Measurements from ENCODE around the gene PCSK6. TPM values are rescaled to one million over a fixed set of nuclear protein-coding genes. Genes with fewer than 3 reads are reported as not detected.

PCSK6 gene
- total and polyA plus RNA-seq, 2 experiments from 2014 or later = 0.38 TPM; not detected in 1

GRCh38 chr15:101476756-101477155, 12.8 kb downstream of the PCSK6 start:
- Histone ChIP-seq H3K36me3 (ENCODE audit: low read depth) (no peaks in the 10 kb centered on the region), H3K4me3 (no peak overlapping the region), H3K4me1 (ENCODE audit: insufficient read depth) (no peaks in the 10 kb centered on the region), H3F3A (ENCODE audit: insufficient read depth) (no peaks in the 10 kb centered on the region), H4K20me1 (ENCODE audit: insufficient read depth) (no peaks in the 10 kb centered on the region), H3K27ac (no peak overlapping the region), H3K9me2 (ENCODE audit: insufficient read depth) (no peaks in the 10 kb centered on the region), H3K4me2 (ENCODE audit: unreplicated experiment) (no peak overlapping the region), H3K27me3 (replicated peaks; ENCODE audit: insufficient read depth) (peaks cover 4% of the 10 kb centered on the region; the same call in 1 of the 2 replicates), H3K79me2 (ENCODE audit: insufficient read depth) (no peaks in the 10 kb centered on the region), H3K9ac (no peak overlapping the region), H3K9me3 (ENCODE audit: low read depth) (no peaks in the 10 kb centered on the region), H2AFZ (no peak overlapping the region)
- no peak for DNase-seq
- TF ChIP-seq EZH2phosphoT487 (IDR thresholded peaks at IDR 0.05; ENCODE audit: insufficient read depth, low read depth) (no peak), EZH2 (IDR thresholded peaks at IDR 0.05; ENCODE audit: insufficient read depth, poor library complexity, severe bottlenecking) (no peak)
- in situ Hi-C loops (cut with MboI) = no loop called here
- 61 to 64% methylated on average over 10 of the region's 10 CpGs for whole genome bisulfite sequencing, 2 experiments (ENCODE audit: low coverage in 1 of 2, low lambda C conversion rate in 2 of 2, missing lambda C conversion rate in 2 of 2)

DNA sequence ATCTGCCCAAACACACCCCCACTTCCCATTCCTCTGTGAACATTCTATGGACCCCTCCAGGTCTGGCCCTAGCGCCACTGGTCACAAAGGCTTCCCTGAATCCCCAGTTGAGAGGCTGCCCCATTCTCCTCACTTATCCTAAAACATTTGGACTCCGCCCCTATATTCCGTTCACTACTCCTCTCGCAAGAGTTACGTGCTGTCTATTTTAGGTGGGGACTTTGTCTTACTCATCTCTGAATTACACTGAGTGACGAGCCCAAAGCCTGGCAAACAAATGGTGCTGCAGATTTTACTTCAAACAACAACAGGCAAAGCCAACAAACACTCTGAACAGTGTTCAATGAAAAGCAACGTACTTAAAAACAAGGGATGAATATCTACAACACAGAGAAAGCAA, 14.5 kb downstream of the PCSK6 start:
- 63 to 64% methylated on average over 7 of the region's 7 CpGs for WGBS, 2 experiments (ENCODE audit: low coverage in 1 of 2, low lambda C conversion rate in 2 of 2, missing lambda C conversion rate in 2 of 2)

DNA sequence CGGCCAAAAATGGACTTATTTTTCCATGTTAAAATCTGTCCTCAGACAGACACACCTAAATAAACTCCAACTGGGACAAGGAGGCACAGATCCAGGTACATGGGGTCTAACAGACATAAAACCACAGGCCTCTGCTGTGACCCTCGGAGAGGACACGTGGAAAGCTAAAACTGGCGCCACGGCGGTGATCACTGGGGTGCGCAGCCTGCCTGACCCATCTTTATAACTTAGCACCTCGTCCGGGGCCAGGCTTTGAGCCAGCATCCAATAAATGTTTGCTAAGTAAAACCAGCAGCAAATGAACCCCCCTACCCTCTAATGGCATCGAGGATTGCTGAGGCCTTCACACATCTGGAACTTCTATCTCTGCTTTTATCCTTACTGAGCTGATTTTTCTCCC, 15.3 kb downstream of the PCSK6 start:
- no peak overlapping the region for H3K27ac ChIP-seq
- no peak for DNase-seq
- no peaks in the 10 kb centered on the region for H3K36me3 ChIP-seq (ENCODE audit: low read depth)
- TF ChIP-seq EZH2 (IDR thresholded peaks at IDR 0.05; ENCODE audit: insufficient read depth, poor library complexity, severe bottlenecking) (no peak), EZH2phosphoT487 (IDR thresholded peaks at IDR 0.05; ENCODE audit: insufficient read depth, low read depth) (no peak)
- H3K9me3 ChIP-seq (ENCODE audit: low read depth) = no peaks in the 10 kb centered on the region
- no peaks in the 10 kb centered on the region for H3K9me2 ChIP-seq (ENCODE audit: insufficient read depth)
- WGBS, 2 experiments (ENCODE audit: low coverage in 1 of 2, low lambda C conversion rate in 2 of 2, missing lambda C conversion rate in 2 of 2) = 75 to 77% methylated on average over 10 of the region's 10 CpGs
- H3K4me3 ChIP-seq = no peak overlapping the region
- H4K20me1 ChIP-seq (ENCODE audit: insufficient read depth) = no peaks in the 10 kb centered on the region
- H3K4me2 ChIP-seq (ENCODE audit: unreplicated experiment) = no peak overlapping the region
- H2AFZ ChIP-seq = no peak overlapping the region
- no peaks in the 10 kb centered on the region for H3F3A ChIP-seq (ENCODE audit: insufficient read depth)
- no peak overlapping the region for H3K9ac ChIP-seq
- in situ Hi-C loops (cut with MboI) = no loop called here
- H3K79me2 ChIP-seq (ENCODE audit: insufficient read depth) = no peaks in the 10 kb centered on the region
- no peaks in the 10 kb centered on the region for H3K4me1 ChIP-seq (ENCODE audit: insufficient read depth)
- peaks cover 8% of the 10 kb centered on the region; the same call in 1 of the 2 replicates for H3K27me3 ChIP-seq (replicated peaks; ENCODE audit: insufficient read depth)

More for the DNA sequence above, 14.5 kb downstream of the PCSK6 start:
- H3F3A ChIP-seq (ENCODE audit: insufficient read depth) = no peaks in the 10 kb centered on the region
- H3K9me3 ChIP-seq (ENCODE audit: low read depth) = no peaks in the 10 kb centered on the region
- peaks cover 8% of the 10 kb centered on the region; the same call in 1 of the 2 replicates for H3K27me3 ChIP-seq (replicated peaks; ENCODE audit: insufficient read depth)
- no peaks in the 10 kb centered on the region for H4K20me1 ChIP-seq (ENCODE audit: insufficient read depth)
- no peak overlapping the region for H2AFZ ChIP-seq
- TF ChIP-seq EZH2 (IDR thresholded peaks at IDR 0.05; ENCODE audit: insufficient read depth, poor library complexity, severe bottlenecking) = no peak
- TF ChIP-seq EZH2phosphoT487 (IDR thresholded peaks at IDR 0.05; ENCODE audit: insufficient read depth, low read depth) = no peak
- H3K79me2 ChIP-seq (ENCODE audit: insufficient read depth) = no peaks in the 10 kb centered on the region
- no peak overlapping the region for H3K9ac ChIP-seq
- no peak overlapping the region for H3K4me2 ChIP-seq (ENCODE audit: unreplicated experiment)
- no peaks in the 10 kb centered on the region for H3K4me1 ChIP-seq (ENCODE audit: insufficient read depth)
- no peak for DNase-seq
- H3K9me2 ChIP-seq (ENCODE audit: insufficient read depth) = no peaks in the 10 kb centered on the region
- H3K27ac ChIP-seq = no peak overlapping the region
- H3K36me3 ChIP-seq (ENCODE audit: low read depth) = no peaks in the 10 kb centered on the region
- H3K4me3 ChIP-seq = no peak overlapping the region
- in situ Hi-C loops (cut with MboI) = no loop called here

- Histone ChIP-seq H3K4me3 (no peak overlapping the region), H3K4me2 (ENCODE audit: unreplicated experiment) (no peak overlapping the region), H2AFZ (no peak overlapping the region), H3K9me3 (ENCODE audit: low read depth) (no peaks in the 10 kb centered on the region), H3K4me1 (ENCODE audit: insufficient read depth) (no peaks in the 10 kb centered on the region), H3F3A (ENCODE audit: insufficient read depth) (no peaks in the 10 kb centered on the region), H4K20me1 (ENCODE audit: insufficient read depth) (no peaks in the 10 kb centered on the region), H3K27ac (no peak overlapping the region), H3K9ac (no peak overlapping the region), H3K36me3 (ENCODE audit: low read depth) (no peaks in the 10 kb centered on the region), H3K79me2 (ENCODE audit: insufficient read depth) (no peaks in the 10 kb centered on the region), H3K27me3 (replicated peaks; ENCODE audit: insufficient read depth) (peaks cover 14% of the 10 kb centered on the region; the same call in 1 of the 2 replicates), H3K9me2 (ENCODE audit: insufficient read depth) (no peaks in the 10 kb centered on the region)
- WGBS, 2 experiments (ENCODE audit: low coverage in 1 of 2, low lambda C conversion rate in 2 of 2, missing lambda C conversion rate in 2 of 2) = 48 to 49% methylated on average over 13 of the region's 13 CpGs
- in situ Hi-C loops (cut with MboI) = no loop called here
- DNase-seq = no peak
- TF ChIP-seq EZH2phosphoT487 (IDR thresholded peaks at IDR 0.05; ENCODE audit: insufficient read depth, low read depth) (no peak), EZH2 (IDR thresholded peaks at IDR 0.05; ENCODE audit: insufficient read depth, poor library complexity, severe bottlenecking) (no peak)
These were observed 17.5 kb downstream of the PCSK6 start for GRCh38 chr15:101472033-101472432.
